Caco-2 (cell line): ENCODE measurements around the gene C16orf95. TPM values are rescaled to one million over a fixed set of nuclear protein-coding genes. Genes with fewer than 3 reads are reported as not detected.

Experiments
- BruUV-seq: library from RNA; stranded (reverse); fragments of 400-500 nt; replicated peaks from 2 replicates; lab custom pipeline; 2021; lab: Mats Ljungman, UMichigan
- CTCF ChIA-PET: fragments of 300-600 bp; sonication (Branson Sonifier 250); formaldehyde crosslinking; loops from one replicate; lab custom pipeline; 2022; ENCODE audit warnings: antibody characterized with exemption; lab: Charles Lee
- POLR2A ChIA-PET: fragments of 300-600 bp; sonication (Branson Sonifier 250); formaldehyde crosslinking; loops from one replicate; lab custom pipeline; 2022; ENCODE audit warnings: antibody characterized with exemption; lab: Charles Lee
- DNase-seq, 2 experiments: peaks; one replicate each; pipeline versions ENCODE4 v3.0.0 to v3.0.0-alpha.2; 2020 to 2022
- H3K27me3 ChIP-seq: replicated peaks from 2 replicates; pipeline ENCODE4 v1.6.0; 2011; ENCODE audit warnings: low read length; ENCODE audit not compliant: control insufficient read depth, insufficient read depth
- H3K36me3 ChIP-seq: 2 replicates; pipeline ENCODE4 v1.5.1; 2011; ENCODE audit warnings: low read length; ENCODE audit not compliant: control insufficient read depth, insufficient read depth
- H3K4me1 ChIP-seq: fragments of 250-450 bp; sonication (Bioruptor Pico); 2 replicates; pipeline ENCODE4 v1.5.1; 2020; ENCODE audit warnings: mild to moderate bottlenecking
- H3K4me3 ChIP-seq: 2 replicates; pipeline ENCODE4 v1.5.1; 2011; ENCODE audit warnings: low read depth, mild to moderate bottlenecking, control low read depth, low read length
- H3K9me3 ChIP-seq: fragments of 250-450 bp; sonication (Bioruptor Pico); 2 replicates; pipeline ENCODE4 v1.5.1; 2020; ENCODE audit warnings: mild to moderate bottlenecking, moderate library complexity
- H3K27ac Mint-ChIP-seq: one replicate; pipeline ENCODE4 v1.8.0; 2022; ENCODE audit warnings: mixed read lengths; ENCODE audit not compliant: unreplicated experiment
- H3K27me3 Mint-ChIP-seq: one replicate; pipeline ENCODE4 v1.8.0; 2022; ENCODE audit warnings: mixed read lengths; ENCODE audit not compliant: insufficient read depth, unreplicated experiment
- H3K36me3 Mint-ChIP-seq: one replicate; pipeline ENCODE4 v1.8.0; 2022; ENCODE audit warnings: mild to moderate bottlenecking, mixed read lengths; ENCODE audit not compliant: insufficient read depth, unreplicated experiment
- H3K4me1 Mint-ChIP-seq: one replicate; pipeline ENCODE4 v1.8.0; 2022; ENCODE audit warnings: low read depth, mixed read lengths; ENCODE audit not compliant: unreplicated experiment
- H3K4me3 Mint-ChIP-seq: one replicate; pipeline ENCODE4 v1.8.0; 2022; ENCODE audit warnings: mild to moderate bottlenecking, moderate library complexity, mixed read lengths; ENCODE audit not compliant: unreplicated experiment
- H3K9me3 Mint-ChIP-seq: one replicate; pipeline ENCODE4 v1.8.0; 2022; ENCODE audit warnings: mixed read lengths; ENCODE audit not compliant: unreplicated experiment
- CTCF ChIP-seq, 2 experiments: fragments of 200-600 bp in 1 of 2; IDR thresholded peaks; 1 replicate in 1 of 2; 2 replicates in 1 of 2; pipeline versions ENCODE4 v1.5.1 to v1.8.0; 2011 to 2022; ENCODE audit warnings: antibody characterized with exemption in 1 of 2, control low read depth in 1 of 2, inconsistent platforms in 1 of 2, low read depth in 1 of 2, low read length in 1 of 2, mild to moderate bottlenecking in 1 of 2, moderate library complexity in 1 of 2; ENCODE audit not compliant: insufficient read depth in 1 of 2, severe bottlenecking in 1 of 2, unreplicated experiment in 1 of 2
- intact Hi-C: fragments of 100-400 bp; cut with micrococcal nuclease; formaldehyde crosslinking; loops from one replicate; pipeline ENCODE4 v1.10.0; 2022; ENCODE audit not compliant: unreplicated experiment
- total RNA-seq: library from RNA; stranded (reverse); gene quantifications from 2 replicates; pipeline ENCODE4 v1.2.3, GENCODE V29; 2022

The C16orf95 gene
- total RNA-seq, 1 experiment from 2014 or later, result 4.4 TPM

GRCh38 chr16:87330257-87330624 is 13.0 kb upstream of the C16orf95 start:
- no peaks in the 10 kb centered on the region for H3K4me1 Mint-ChIP-seq
- H3K9me3 Mint-ChIP-seq, result no peaks in the 10 kb centered on the region
- CTCF ChIA-PET, result no interaction called here
- Histone ChIP-seq H3K9me3 (no peaks in the 10 kb centered on the region), H3K4me1 (no peaks in the 10 kb centered on the region), H3K4me3 (no peak overlapping the region), H3K27me3 (no peaks in the 10 kb centered on the region), H3K36me3 (peaks cover 10% of the 10 kb centered on the region)
- H3K27me3 Mint-ChIP-seq, result no peaks in the 10 kb centered on the region
- DNase-seq, result no peak
- POLR2A ChIA-PET, result no interaction called here
- no peak for TF ChIP-seq CTCF (IDR thresholded peaks at IDR 0.05; ENCODE audit: insufficient read depth in 1 of 2, low read depth in 1 of 2, low read length in 1 of 2, severe bottlenecking in 1 of 2, unreplicated experiment in 1 of 2)
- intact Hi-C loops, result no loop called here
- H3K36me3 Mint-ChIP-seq, result peaks cover 41% of the 10 kb centered on the region
- H3K4me3 Mint-ChIP-seq, result no peak overlapping the region
- BruUV-seq, result no TSS peak
- no peak overlapping the region for H3K27ac Mint-ChIP-seq

GRCh38 chr16:87329436-87330256 is 12.5 kb upstream of the C16orf95 start:
- CTCF ChIA-PET, result no interaction called here
- H3K36me3 Mint-ChIP-seq, result peaks cover 43% of the 10 kb centered on the region
- intact Hi-C loops, result no loop called here
- no peak overlapping the region for H3K4me3 Mint-ChIP-seq
- H3K4me1 Mint-ChIP-seq, result no peaks in the 10 kb centered on the region
- no peak overlapping the region for H3K27ac Mint-ChIP-seq
- Histone ChIP-seq H3K27me3 (no peaks in the 10 kb centered on the region), H3K9me3 (no peaks in the 10 kb centered on the region), H3K36me3 (peaks cover 7% of the 10 kb centered on the region), H3K4me3 (no peak overlapping the region), H3K4me1 (no peaks in the 10 kb centered on the region; the same call in 1 of the 2 replicates)
- no peaks in the 10 kb centered on the region for H3K9me3 Mint-ChIP-seq
- TF ChIP-seq CTCF (IDR thresholded peaks at IDR 0.05; ENCODE audit: insufficient read depth in 1 of 2, low read depth in 1 of 2, low read length in 1 of 2, severe bottlenecking in 1 of 2, unreplicated experiment in 1 of 2), result no peak
- DNase-seq, result no peak
- no peaks in the 10 kb centered on the region for H3K27me3 Mint-ChIP-seq
- POLR2A ChIA-PET, result interaction anchor here (1.1 kb wide), 1 partner anchor 13 kb away, joined by 3 read pairs; the partner anchor contains the start of gene C16orf95
- TSS peak; percentile 48 for BruUV-seq

- no TSS peak for BruUV-seq
- peaks cover 44% of the 10 kb centered on the region for H3K36me3 Mint-ChIP-seq
- H3K4me3 Mint-ChIP-seq, result no peak overlapping the region
- H3K27me3 Mint-ChIP-seq, result no peaks in the 10 kb centered on the region
- H3K4me1 Mint-ChIP-seq, result no peaks in the 10 kb centered on the region
- H3K36me3 ChIP-seq, result peaks cover 6% of the 10 kb centered on the region
- H3K4me3 ChIP-seq, result no peak overlapping the region
- H3K4me1 ChIP-seq, result no peaks in the 10 kb centered on the region; the same call in 1 of the 2 replicates
- H3K27ac Mint-ChIP-seq, result no peak overlapping the region
- ChIA-PET POLR2A (interaction anchor here (1.1 kb wide), 2 partner anchors 12 to 55 kb away, joined by 3 to 4 read pairs; partner anchors contain the start of genes C16orf95 and FBXO31), CTCF (no interaction called here)
- no peak for DNase-seq
- TF ChIP-seq CTCF (IDR thresholded peaks at IDR 0.05; ENCODE audit: insufficient read depth in 1 of 2, low read depth in 1 of 2, low read length in 1 of 2, severe bottlenecking in 1 of 2, unreplicated experiment in 1 of 2), result no peak
- H3K9me3 Mint-ChIP-seq, result no peaks in the 10 kb centered on the region
- intact Hi-C loops, result no loop called here
- no peaks in the 10 kb centered on the region for H3K9me3 ChIP-seq
- no peaks in the 10 kb centered on the region for H3K27me3 ChIP-seq
These were observed 11.7 kb upstream of the C16orf95 start for GRCh38 chr16:87328846-87329245.
